ENCODE measurements around the gene CCDC184. TPM values are rescaled to one million over a fixed set of nuclear protein-coding genes. Genes with fewer than 3 reads are reported as not detected.
A peak's percentile ranks its signal among the peaks of the same experiment; 100 is the strongest.

Gene CCDC184
- total RNA-seq, 1 experiment from 2014 or later = not detected

DNA sequence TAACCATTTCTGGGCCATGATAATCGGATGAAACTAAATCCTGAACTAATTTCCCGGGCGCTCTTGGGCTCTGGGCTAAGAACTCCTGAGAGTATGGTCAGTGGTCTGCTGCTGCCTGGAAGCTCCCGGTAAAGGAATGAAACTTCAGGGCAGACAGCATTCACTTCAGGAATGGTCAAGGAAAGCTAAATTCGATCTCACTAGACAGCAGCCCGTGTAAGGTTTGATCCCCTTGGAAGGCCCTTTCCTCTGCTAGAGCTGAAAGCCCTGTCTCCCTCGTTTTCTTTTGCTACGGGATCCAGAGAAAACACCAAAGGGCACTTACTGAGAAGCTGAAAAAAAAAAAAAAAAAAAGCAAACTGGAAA lies 26.8 kb upstream of the CCDC184 start:
- Histone ChIP-seq H3K9me2 (ENCODE audit: insufficient read depth) (no peaks in the 10 kb centered on the region), H3K4me1 (replicated peaks; ENCODE audit: insufficient read depth) (peaks cover 7% of the 10 kb centered on the region; the same call in 1 of the 2 replicates), H3K36me3 (ENCODE audit: low read depth) (no peaks in the 10 kb centered on the region; the same call in 1 of the 2 replicates), H4K20me1 (ENCODE audit: insufficient read depth) (no peaks in the 10 kb centered on the region), H3K27ac (no peak overlapping the region), H3K4me3 (peak overlapping the region; percentile 90), H3K27me3 (ENCODE audit: insufficient read depth, low read depth) (no peaks in the 10 kb centered on the region), H3K79me2 (ENCODE audit: low read depth) (peaks cover 20% of the 10 kb centered on the region), H3K9me3 (ENCODE audit: insufficient read depth, low read depth) (no peaks in the 10 kb centered on the region), H2AFZ (peak overlapping the region; percentile 100), H3F3A (ENCODE audit: insufficient read depth, low read depth) (peaks cover 6% of the 10 kb centered on the region; the same call in 1 of the 2 replicates), H3K4me2 (peak overlapping the region; percentile 98)
- TF ChIP-seq, protein P1, sequence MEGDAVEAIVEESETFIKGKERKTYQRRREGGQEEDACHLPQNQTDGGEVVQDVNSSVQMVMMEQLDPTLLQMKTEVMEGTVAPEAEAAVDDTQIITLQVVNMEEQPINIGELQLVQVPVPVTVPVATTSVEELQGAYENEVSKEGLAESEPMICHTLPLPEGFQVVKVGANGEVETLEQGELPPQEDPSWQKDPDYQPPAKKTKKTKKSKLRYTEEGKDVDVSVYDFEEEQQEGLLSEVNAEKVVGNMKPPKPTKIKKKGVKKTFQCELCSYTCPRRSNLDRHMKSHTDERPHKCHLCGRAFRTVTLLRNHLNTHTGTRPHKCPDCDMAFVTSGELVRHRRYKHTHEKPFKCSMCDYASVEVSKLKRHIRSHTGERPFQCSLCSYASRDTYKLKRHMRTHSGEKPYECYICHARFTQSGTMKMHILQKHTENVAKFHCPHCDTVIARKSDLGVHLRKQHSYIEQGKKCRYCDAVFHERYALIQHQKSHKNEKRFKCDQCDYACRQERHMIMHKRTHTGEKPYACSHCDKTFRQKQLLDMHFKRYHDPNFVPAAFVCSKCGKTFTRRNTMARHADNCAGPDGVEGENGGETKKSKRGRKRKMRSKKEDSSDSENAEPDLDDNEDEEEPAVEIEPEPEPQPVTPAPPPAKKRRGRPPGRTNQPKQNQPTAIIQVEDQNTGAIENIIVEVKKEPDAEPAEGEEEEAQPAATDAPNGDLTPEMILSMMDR (conservative IDR thresholded peaks at IDR 0.05) = no peak
- TF ChIP-seq EZH2 (IDR thresholded peaks at IDR 0.05; ENCODE audit: low read depth) = no peak
- intact Hi-C loops (cut with micrococcal nuclease; ENCODE audit: unreplicated experiment) = loop anchor here (1.0 to 5.0 kb wide), 3 partner anchors 49 to 462 kb away; partner anchors contain the start of gene SENP1
- no TSS peak for BruUV-seq (replicated peaks)
- ChIA-PET CTCF (interaction anchor here (0.7 kb wide), 2 partner anchors 505 to 801 kb away, joined by 3 to 10 read pairs; partner anchors contain the start of gene ARF3), POLR2A (ENCODE audit: unreplicated experiment) (interaction anchor here (0.7 kb wide), 1 partner anchor 317 kb away, joined by 26 read pairs; no protein-coding TSS in a partner anchor)
- DNase-seq = no peak

DNA sequence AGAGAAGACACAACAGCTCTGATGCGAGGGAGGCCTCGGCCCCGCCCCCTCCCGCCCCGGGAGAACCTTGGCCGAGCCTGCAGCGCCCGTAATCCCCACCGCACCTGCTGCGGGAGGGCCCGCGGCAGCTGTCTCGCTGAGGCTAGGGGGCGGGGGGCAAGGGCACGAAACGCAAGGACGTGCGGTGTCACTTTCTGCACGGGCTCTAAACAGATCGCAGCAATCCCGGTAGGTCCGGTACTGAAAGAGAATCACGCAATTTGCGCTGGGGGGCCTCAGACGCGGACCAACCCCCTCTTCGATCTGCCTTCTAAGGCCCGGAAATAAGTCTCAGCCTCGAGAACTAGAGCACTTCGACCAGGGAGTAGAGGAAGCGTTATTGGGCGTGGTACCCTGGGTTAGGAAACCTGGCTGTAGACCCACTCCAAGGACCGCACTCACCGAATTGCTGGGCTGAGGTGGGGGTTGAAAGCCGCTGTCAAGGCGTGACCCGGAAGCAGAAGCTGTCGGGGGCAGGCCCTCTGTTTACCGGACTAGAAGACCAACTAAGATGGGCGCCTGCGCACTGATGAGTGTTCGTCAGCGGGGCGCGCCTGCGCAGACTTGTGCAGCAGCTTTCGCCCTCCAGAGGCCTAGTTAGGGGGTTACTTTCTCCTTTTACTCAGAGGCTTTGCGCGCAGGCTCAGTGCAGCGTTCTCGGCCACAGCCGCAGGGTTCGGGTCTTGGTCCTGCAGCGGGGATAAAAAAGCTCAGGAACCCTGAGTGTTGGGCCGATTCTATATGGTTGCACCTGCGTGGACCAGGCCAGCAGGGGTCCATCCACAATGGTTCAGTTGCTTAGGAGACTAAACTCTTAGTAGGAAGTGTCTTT lies 26.2 kb upstream of the CCDC184 start, which contains the start of gene ASB8:
Gene ASB8 (minus strand): TSS at position 498 of the 871 bp plus-strand sequence. CDS start 4,019 bp downstream, outside the sequence.
- ChIA-PET CTCF (interaction anchor here (0.5 to 0.8 kb wide), 6 partner anchors 79 to 1113 kb away, joined by 3 to 10 read pairs (median 3); partner anchors contain the start of genes ARF3 and VDR), POLR2A (ENCODE audit: unreplicated experiment) (interaction anchor here (0.7 kb wide), 3 partner anchors 318 to 451 kb away, joined by 7 to 26 read pairs (median 8); no protein-coding TSS in a partner anchor)
- peaks cover 7% of the 10 kb centered on the region; the same call in 1 of the 2 replicates for H3K4me1 ChIP-seq (replicated peaks; ENCODE audit: insufficient read depth)
- H4K20me1 ChIP-seq (ENCODE audit: insufficient read depth) = no peaks in the 10 kb centered on the region
- H3K79me2 ChIP-seq (ENCODE audit: low read depth) = peaks cover 20% of the 10 kb centered on the region
- H3K9me3 ChIP-seq (ENCODE audit: insufficient read depth, low read depth) = no peaks in the 10 kb centered on the region
- H3K27me3 ChIP-seq (ENCODE audit: insufficient read depth, low read depth) = no peaks in the 10 kb centered on the region
- peaks cover 6% of the 10 kb centered on the region; the same call in 1 of the 2 replicates for H3F3A ChIP-seq (ENCODE audit: insufficient read depth, low read depth)
- peak; percentile 93 to 97 for DNase-seq
- H3K9me2 ChIP-seq (ENCODE audit: insufficient read depth) = no peaks in the 10 kb centered on the region
- H3K27ac ChIP-seq = no peak within 1 kb of the TSS; the same call in 1 of the 2 replicates
- intact Hi-C loops (cut with micrococcal nuclease; ENCODE audit: unreplicated experiment) = loop anchor here (1.0 to 5.0 kb wide), 3 partner anchors 50 to 461 kb away; partner anchors contain the start of gene SENP1
- H2AFZ ChIP-seq = peak within 1 kb of the TSS; percentile 100
- TF ChIP-seq EZH2 (IDR thresholded peaks at IDR 0.05; ENCODE audit: low read depth) = no peak
- TF ChIP-seq, protein P1 (conservative IDR thresholded peaks at IDR 0.05) = peak; percentile 52
- peak within 1 kb of the TSS; percentile 90 for H3K4me3 ChIP-seq
- peak within 1 kb of the TSS; percentile 98 for H3K4me2 ChIP-seq
- H3K36me3 ChIP-seq (ENCODE audit: low read depth) = no peaks in the 10 kb centered on the region; the same call in 1 of the 2 replicates
- TSS peak; percentile 65 for BruUV-seq (replicated peaks)

DNA sequence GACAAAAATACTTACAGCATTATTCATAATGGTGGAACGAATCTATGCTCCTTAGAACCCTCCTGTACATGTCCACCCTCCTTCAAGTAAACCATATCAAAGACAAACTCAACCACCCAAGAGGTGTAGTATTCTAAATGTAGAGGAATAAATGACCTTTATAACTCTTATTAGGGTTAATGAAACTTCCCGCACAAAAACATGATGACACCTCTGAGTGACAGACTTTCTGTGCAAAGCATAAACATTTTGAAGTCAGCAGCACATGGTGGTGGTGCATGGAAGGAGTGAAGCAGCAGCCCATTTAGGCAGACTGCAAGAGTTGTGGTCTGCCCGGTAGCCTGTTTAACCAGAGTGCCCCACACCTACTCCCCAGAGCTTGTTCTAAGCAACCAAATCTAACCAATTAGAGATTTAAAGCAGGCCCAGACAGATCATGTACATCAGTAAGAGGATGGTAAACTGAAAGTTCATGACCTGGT lies 25.5 kb upstream of the CCDC184 start:
- TF ChIP-seq EZH2 (IDR thresholded peaks at IDR 0.05; ENCODE audit: low read depth) = no peak
- TF ChIP-seq, protein P1 (conservative IDR thresholded peaks at IDR 0.05) = peak; percentile 29; the same call in 1 of the 2 replicates
- H3K9me2 ChIP-seq (ENCODE audit: insufficient read depth) = no peaks in the 10 kb centered on the region
- H3K4me2 ChIP-seq = peak overlapping the region; percentile 98
- H2AFZ ChIP-seq = peak overlapping the region; percentile 100
- POLR2A ChIA-PET (ENCODE audit: unreplicated experiment) = interaction anchor here (0.7 kb wide), 2 partner anchors 370 to 452 kb away, joined by 7 to 8 read pairs; no protein-coding TSS in a partner anchor
- peaks cover 20% of the 10 kb centered on the region for H3K79me2 ChIP-seq (ENCODE audit: low read depth)
- peak overlapping the region; percentile 90 for H3K4me3 ChIP-seq
- peaks cover 6% of the 10 kb centered on the region; the same call in 1 of the 2 replicates for H3F3A ChIP-seq (ENCODE audit: insufficient read depth, low read depth)
- H4K20me1 ChIP-seq (ENCODE audit: insufficient read depth) = no peaks in the 10 kb centered on the region
- H3K27ac ChIP-seq = no peak overlapping the region; the same call in 1 of the 2 replicates
- CTCF ChIA-PET = interaction anchor here (0.5 to 0.8 kb wide), 3 partner anchors 80 to 253 kb away, joined by 3 to 6 read pairs (median 3); partner anchors contain the start of gene VDR
- no peaks in the 10 kb centered on the region; the same call in 1 of the 2 replicates for H3K36me3 ChIP-seq (ENCODE audit: low read depth)
- no peaks in the 10 kb centered on the region for H3K9me3 ChIP-seq (ENCODE audit: insufficient read depth, low read depth)
- H3K4me1 ChIP-seq (replicated peaks; ENCODE audit: insufficient read depth) = peaks cover 7% of the 10 kb centered on the region; the same call in 1 of the 2 replicates
- intact Hi-C loops (cut with micrococcal nuclease; ENCODE audit: unreplicated experiment) = loop anchor here (1.0 to 5.0 kb wide), 3 partner anchors 51 to 460 kb away; partner anchors contain the start of gene SENP1
- no peak for DNase-seq
- H3K27me3 ChIP-seq (ENCODE audit: insufficient read depth, low read depth) = no peaks in the 10 kb centered on the region
- no TSS peak for BruUV-seq (replicated peaks)

Data from PC-9 (cell line).